Prostate gland (tissue), 2 donors: Measurements from ENCODE around the gene XRCC3.

Source experiments
- CTCF ChIP-seq, 4 experiments: fragments of 200-600 bp in 2 of 4; fragments of 450-650 bp in 2 of 4; sonication (generic) in 2 of 4; IDR thresholded peaks; 1 replicate in 3 of 4; 2 replicates in 1 of 4; pipeline ENCODE4 v1.5.1; 2016 to 2019; ENCODE audit warnings: antibody characterized with exemption in 4 of 4, mild to moderate bottlenecking in 2 of 4, moderate library complexity in 2 of 4
- POLR2A ChIP-seq: fragments of 450-650 bp; IDR thresholded peaks from one replicate; pipeline ENCODE4 v1.6.1; 2016; ENCODE audit warnings: antibody characterized with exemption, mild to moderate bottlenecking

- TF ChIP-seq CTCF (IDR thresholded peaks at IDR 0.05) (no peak), POLR2A (no peak)
Observed at GRCh38 chr14:103700753-103701490, 14.3 kb downstream of the XRCC3 start.
